ENCODE data around the gene CCAR1.

- TF ChIP-seq POLR2A (IDR thresholded peaks at IDR 0.05; ENCODE audit: low read depth, low read length), result no peak
- TF ChIP-seq RCOR1 (IDR thresholded peaks at IDR 0.05; ENCODE audit: insufficient replicate concordance, low read length), result no peak
- TF ChIP-seq RFX5 (IDR thresholded peaks at IDR 0.05; ENCODE audit: low read depth, low read length), result no peak
- no peak for TF ChIP-seq CTCF (conservative IDR thresholded peaks at IDR 0.05; ENCODE audit: low read depth, low read length)
- no peak for TF ChIP-seq MAZ (IDR thresholded peaks at IDR 0.05; ENCODE audit: borderline replicate concordance, low read depth, low read length)
- TF ChIP-seq MXI1 (IDR thresholded peaks at IDR 0.05; ENCODE audit: borderline replicate concordance, low read depth, low read length), result no peak
- TF ChIP-seq, protein P1, sequence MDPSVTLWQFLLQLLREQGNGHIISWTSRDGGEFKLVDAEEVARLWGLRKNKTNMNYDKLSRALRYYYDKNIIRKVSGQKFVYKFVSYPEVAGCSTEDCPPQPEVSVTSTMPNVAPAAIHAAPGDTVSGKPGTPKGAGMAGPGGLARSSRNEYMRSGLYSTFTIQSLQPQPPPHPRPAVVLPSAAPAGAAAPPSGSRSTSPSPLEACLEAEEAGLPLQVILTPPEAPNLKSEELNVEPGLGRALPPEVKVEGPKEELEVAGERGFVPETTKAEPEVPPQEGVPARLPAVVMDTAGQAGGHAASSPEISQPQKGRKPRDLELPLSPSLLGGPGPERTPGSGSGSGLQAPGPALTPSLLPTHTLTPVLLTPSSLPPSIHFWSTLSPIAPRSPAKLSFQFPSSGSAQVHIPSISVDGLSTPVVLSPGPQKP (IDR thresholded peaks at IDR 0.05; ENCODE audit: borderline replicate concordance, low read depth, low read length), result no peak
These were observed 108.9 kb downstream of the CCAR1 start for GRCh38 chr10:68829952-68830351.

Measured in IMR-90 (cell line).